CD4-positive, alpha-beta T cell treated with Interleukin-2 at 100 ng/mL for 4 hours (primary cell): ENCODE measurements around the gene PLCL2.
"Not testable (repeated sequence)": the region's sequence is repeated elsewhere in the genome, so short reads cannot be mapped to it uniquely, and the experiment has no call there.

Experiments
- DNase-seq: peaks from one replicate; pipeline ENCODE4 v3.0.0-alpha.2; 2020; ENCODE audit warnings: low spot score

Gene PLCL2

GRCh38 chr3:16978234-16978920 lies 93.6 kb downstream of the PLCL2 start:
- DNase-seq: no peak

GRCh38 chr3:16978921-16979271 lies 94.1 kb downstream of the PLCL2 start:
- no peak for DNase-seq

- DNase-seq: not testable (repeated sequence)
Measured at GRCh38 chr3:16979769-16980515, 95.2 kb downstream of the PLCL2 start.

GRCh38 chr3:16980526-16980925 lies 95.8 kb downstream of the PLCL2 start:
- not testable (repeated sequence) for DNase-seq

- DNase-seq: no peak
Measured at GRCh38 chr3:16982460-16982859, 97.7 kb downstream of the PLCL2 start.

- no peak for DNase-seq
Measured at GRCh38 chr3:16985608-16986007, 100.9 kb downstream of the PLCL2 start.

GRCh38 chr3:16987141-16987540 lies 102.4 kb downstream of the PLCL2 start:
- DNase-seq: no peak

GRCh38 chr3:16990163-16990562 lies 105.4 kb downstream of the PLCL2 start:
- DNase-seq: no peak

GRCh38 chr3:16992198-16992597 lies 107.4 kb downstream of the PLCL2 start:
- no peak for DNase-seq

- DNase-seq: no peak
Measured at GRCh38 chr3:16993227-16993626, 108.5 kb downstream of the PLCL2 start.

GRCh38 chr3:16994854-16995525 lies 110.2 kb downstream of the PLCL2 start:
- no peak for DNase-seq

GRCh38 chr3:16995601-16996000 lies 110.8 kb downstream of the PLCL2 start:
- DNase-seq: no peak

- no peak for DNase-seq
Measured at GRCh38 chr3:16998236-16998923, 113.6 kb downstream of the PLCL2 start.

GRCh38 chr3:16999161-16999560 lies 114.4 kb downstream of the PLCL2 start:
- DNase-seq: no peak

GRCh38 chr3:16999871-17000270 lies 115.1 kb downstream of the PLCL2 start:
- no peak for DNase-seq

- DNase-seq: no peak
Measured at GRCh38 chr3:17003457-17003856, 118.7 kb downstream of the PLCL2 start.

GRCh38 chr3:17006132-17006852 lies 121.5 kb downstream of the PLCL2 start:
- DNase-seq: peak; percentile 5

GRCh38 chr3:17007284-17007683 lies 122.5 kb downstream of the PLCL2 start:
- DNase-seq: no peak

- no peak for DNase-seq
Measured at GRCh38 chr3:17009826-17010225, 125.1 kb downstream of the PLCL2 start.

- DNase-seq: no peak
Measured at GRCh38 chr3:17011728-17012338, 127.1 kb downstream of the PLCL2 start.

GRCh38 chr3:17013050-17013449 lies 128.3 kb downstream of the PLCL2 start:
- no peak for DNase-seq
